GM12892 (cell line): ENCODE data around the gene PACS2.

ENCODE experiments used
- DNase-seq: peaks from one replicate; pipeline ENCODE4 v3.0.0; 2011; ENCODE audit not compliant: insufficient read length
- FAIRE-seq: peaks from 2 replicates; lab custom pipeline; 2011; peaks lifted over from hg19 to GRCh38; lab: Jason Lieb, UNC
- POLR2A ChIP-seq: IDR thresholded peaks from 2 replicates; pipeline ENCODE4 v1.6.1; 2011; ENCODE audit warnings: low read depth, low read length, control low read depth
- POLR2AphosphoS5 ChIP-seq: IDR thresholded peaks from 2 replicates; pipeline ENCODE4 v1.6.1; 2011; ENCODE audit warnings: low read depth, low read length, control low read depth
- TAF1 ChIP-seq: IDR thresholded peaks from 2 replicates; pipeline ENCODE4 v1.6.1; 2011; ENCODE audit warnings: low read depth, mild to moderate bottlenecking, control low read depth, low read length, borderline replicate concordance

The PACS2 gene

DNA sequence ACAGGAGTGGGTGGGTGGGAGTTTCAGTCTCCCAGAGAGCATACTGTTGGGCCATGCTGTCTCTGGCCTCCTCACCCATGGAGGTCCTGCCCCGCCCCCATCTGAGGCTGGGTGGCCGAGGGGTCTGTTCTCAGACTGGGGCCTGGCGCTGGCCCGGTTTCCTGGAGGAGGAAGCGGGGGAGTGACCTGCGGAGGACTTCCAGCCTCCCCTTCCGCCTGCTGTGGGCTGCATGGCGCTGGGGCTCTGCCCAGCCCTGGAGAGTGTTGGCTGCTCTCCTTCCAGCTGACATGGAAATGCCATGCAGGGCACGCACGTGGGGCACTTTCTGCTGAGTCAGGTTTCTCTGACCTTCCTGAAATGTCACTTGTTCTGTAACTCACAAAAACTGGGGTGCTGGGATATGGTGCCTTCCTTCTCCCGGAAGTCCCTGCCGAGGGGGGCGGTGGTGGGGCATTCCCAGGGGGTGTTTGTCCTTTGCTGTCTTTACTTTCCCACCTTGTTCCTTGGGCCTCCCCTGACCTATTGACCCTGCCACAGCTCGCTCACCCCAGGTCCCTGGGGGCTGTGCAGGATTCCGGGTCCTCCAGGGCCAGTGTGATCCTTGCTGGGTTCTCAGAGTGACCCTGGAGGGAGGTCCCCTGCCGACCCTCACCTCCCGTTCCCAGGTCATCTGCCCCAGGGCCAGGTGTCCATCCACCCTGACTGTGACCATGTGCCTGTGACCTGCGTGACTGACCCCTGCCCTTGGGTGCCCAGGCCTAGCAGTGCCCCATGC is 23.6 kb downstream of the PACS2 start:
- TF ChIP-seq POLR2AphosphoS5, result no peak
- no peak for TF ChIP-seq POLR2A
- FAIRE-seq (no peak), DNase-seq (no peak)

DNA sequence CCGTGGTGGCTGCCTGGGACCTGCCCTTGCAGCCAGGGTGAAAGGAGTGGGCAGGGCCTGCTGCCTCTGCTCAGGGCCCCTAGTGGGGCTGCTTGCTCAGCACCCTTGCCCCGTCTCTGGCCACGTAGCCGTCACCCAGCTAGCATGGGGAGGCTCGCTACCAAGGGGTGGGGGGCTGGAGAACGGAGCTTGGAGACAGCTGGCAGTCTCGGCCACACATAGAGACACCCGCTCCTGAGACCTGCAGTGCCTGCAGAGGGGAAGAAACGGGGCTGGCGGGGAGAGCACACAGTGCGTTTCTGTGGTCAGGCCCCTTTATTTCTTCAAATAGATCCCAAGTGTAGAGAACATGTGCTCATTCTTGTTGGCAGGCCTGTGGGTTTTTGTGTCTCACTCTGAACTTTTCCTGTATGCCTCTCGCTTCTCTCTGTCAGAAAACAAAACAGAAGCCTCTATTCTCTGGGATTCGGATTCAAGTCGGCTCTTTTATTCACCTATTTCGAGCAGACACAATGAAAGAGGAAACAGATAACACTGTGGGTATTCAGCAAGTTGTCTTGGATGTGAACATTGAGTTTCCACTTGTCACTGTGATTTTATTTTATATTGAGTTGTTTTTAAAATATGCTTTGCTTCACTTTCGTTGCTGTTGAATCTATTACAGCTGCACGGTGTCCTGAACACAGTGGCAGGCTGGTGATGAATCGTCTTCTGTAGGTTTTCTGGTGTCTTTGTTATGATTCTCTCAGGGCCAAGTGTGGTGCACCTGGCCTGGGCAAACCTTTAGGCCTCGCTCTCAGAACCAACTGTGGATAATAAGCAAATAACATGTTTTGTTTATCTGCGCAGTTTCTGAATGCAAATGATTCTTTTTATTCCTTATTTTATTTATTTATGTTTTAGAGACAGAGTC is 26.5 kb downstream of the PACS2 start:
- DNase-seq, result no peak
- FAIRE-seq, result no peak
- TF ChIP-seq TAF1, result no peak
- TF ChIP-seq POLR2A, result no peak
- no peak for TF ChIP-seq POLR2AphosphoS5

DNA sequence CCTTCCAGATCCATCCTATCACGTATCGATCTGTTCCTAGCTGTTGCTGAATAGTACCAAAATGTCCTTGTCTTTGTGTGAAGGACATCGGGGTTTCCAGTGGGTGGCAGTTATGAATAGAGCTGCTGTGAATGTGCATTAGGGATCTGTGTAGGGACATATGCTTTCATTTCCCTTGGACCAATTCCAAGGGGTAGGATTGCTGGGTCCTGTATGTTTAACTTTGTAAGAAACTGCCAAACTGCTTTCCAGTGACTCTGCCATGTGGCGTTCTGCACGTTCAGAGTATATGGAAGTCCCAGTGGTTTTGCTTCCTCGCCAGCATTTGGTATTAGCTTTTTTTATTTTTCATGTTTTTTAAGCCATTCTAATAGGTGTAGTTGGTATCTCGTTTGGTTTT is 28.6 kb downstream of the PACS2 start:
- no peak for DNase-seq
- TF ChIP-seq POLR2AphosphoS5, result no peak

DNA sequence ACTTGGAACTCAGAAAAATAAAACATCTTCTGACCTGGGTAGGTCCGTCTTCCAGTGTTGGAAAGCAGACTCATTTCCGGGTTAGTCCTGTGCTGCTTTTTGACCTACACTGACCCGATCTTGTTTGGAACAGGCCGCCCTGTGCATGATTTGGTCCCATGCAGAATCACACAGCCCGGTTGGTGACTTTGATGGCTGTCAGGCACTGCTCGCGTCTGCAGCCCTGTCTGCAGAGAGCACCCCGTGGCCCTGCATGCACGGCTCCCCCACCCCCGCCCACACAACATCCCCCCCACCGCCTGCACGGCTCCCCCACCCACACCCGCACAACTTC is 31.6 kb downstream of the PACS2 start:
- DNase-seq, result no peak
- no peak for TF ChIP-seq TAF1
- no peak for TF ChIP-seq POLR2AphosphoS5
- no peak for TF ChIP-seq POLR2A
- FAIRE-seq, result no peak

More for the DNA sequence above, 28.6 kb downstream of the PACS2 start:
- no peak for FAIRE-seq

DNA sequence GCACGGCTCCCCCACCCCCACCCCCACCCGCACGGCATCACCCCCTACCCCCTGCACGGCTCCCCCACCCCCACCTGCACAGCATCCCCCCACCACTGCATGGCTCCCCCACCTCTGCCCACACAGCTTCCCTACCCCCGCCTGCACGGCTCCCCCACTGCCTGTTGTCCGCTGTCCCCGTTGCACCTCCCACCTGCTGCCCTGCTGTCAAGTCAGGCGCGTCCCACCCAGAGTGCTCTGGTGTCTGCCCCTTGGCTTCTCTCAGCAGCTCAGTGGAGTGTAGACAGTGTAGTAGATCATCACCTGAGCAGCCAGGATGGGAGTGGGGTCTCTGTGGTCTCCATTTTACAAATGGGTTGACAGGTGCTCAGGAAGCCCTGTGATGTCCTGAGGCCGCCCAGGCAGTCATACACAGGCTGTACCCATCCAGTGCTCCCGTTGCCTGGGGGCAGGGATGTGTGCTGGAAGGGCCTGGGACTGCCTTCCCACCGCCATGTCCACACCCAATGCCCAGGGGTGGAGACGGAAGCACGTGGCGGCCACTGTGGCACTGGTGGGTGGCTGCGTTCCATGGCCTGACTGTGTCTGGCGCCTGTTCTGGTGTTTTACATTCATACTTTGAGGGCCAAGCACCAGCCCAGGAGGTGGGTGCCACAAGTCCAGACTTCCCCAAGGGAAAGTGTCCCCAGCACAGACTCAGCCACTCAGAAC is 32.5 kb downstream of the PACS2 start:
- no peak for DNase-seq

DNA sequence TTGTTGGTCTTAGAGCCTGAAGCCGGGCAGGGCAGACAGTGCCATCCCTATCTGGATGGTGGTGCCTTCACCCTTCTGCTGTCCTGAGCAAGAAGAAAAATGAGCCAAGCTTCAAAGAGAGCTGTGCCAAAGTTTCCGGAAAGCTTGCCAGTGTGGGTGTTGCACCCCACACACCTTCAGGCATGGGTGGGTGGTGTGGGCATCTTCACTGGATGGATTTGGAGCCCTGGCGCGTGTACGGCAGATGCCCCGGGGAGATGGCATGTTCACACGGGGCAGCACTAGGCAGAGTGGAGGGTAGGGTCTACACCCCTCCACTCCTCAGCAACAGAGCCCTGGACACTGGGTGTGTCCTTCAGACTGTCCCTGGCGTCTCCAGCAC is 33.0 kb downstream of the PACS2 start:
- no peak for DNase-seq
- FAIRE-seq, result no peak
- TF ChIP-seq POLR2AphosphoS5 (no peak), TAF1 (no peak), POLR2A (no peak)

More for the DNA sequence above, 32.5 kb downstream of the PACS2 start:
- FAIRE-seq, result no peak
- TF ChIP-seq TAF1 (no peak), POLR2A (no peak), POLR2AphosphoS5 (no peak)

DNA sequence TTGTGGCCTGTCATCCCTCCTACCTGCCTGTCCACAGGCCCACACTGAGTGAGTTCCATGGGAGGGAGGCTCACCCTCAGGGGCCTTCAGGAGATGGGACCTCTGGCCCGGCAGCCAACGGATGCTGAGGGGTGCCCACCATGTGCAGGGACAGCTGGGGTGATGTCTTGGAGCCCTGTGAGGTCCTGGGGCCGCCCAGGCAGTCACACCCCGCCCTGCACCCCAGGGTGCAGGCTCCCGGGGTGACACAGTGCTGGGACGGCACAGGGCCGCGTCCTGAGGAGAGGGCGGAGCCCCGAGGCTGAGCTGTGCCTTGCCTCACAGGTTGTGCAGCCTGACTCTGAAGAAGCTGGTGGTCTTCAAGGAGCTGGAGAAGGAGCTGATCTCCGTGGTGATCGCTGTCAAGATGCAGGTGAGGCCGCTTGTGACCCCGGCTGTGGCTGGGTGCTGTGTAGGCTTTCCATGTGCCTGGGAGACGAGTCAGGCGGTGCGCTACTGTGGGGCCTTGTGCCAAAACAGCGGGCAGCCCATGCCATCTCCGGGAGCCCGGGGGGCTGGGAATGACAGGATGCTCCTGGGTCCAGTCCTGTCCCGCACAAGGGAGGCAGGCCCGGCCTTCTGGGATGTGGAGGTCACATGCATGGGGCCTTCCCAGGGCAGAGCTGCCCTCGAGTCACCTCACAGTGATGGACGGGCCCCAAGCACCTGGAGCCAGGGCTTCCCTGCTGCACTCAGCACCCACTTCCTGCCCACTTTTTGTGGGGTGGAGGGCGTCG is 33.8 kb downstream of the PACS2 start:
- no peak for FAIRE-seq
- TF ChIP-seq POLR2A (no peak), POLR2AphosphoS5 (no peak), TAF1 (no peak)
- DNase-seq, result no peak

DNA sequence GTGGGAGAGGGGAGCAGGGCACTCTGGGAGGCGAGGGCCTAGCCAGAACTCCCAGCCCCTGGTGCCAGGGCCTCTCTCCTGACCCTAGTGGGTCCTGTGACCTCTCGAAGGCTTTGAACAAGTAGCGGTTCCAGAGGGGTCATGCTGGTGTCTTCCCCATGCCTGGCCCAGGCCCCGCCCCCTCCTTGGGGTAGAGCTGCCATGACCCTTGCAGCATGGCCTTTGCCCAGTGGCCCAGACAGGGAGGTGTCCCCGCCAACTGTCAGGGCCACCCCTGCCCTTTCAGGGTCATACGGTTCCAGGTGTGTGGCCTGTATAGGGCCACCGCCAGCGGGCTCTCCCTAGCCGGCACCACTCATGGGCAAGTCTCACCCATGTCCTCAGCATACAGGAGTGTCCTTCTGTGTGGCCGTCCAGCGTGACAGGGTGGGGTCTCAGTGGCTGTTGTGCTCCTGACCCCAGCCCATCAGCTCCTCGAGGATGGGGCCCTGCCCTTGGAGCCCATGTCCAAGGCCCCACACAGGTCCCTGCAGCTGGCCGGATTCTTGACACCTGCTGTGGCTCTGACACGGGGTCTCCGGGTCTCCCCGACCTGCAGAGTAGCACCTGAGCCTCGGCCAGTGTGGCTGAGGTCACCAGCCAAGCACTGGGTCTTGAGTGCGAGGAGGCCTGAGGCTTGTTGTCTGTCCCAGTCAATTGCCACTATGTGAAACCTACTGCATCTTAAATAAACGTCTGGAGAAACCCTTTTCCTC is 34.6 kb downstream of the PACS2 start:
- FAIRE-seq, result no peak
- TF ChIP-seq POLR2AphosphoS5 (no peak), TAF1 (no peak), POLR2A (no peak)
- no peak for DNase-seq

DNA sequence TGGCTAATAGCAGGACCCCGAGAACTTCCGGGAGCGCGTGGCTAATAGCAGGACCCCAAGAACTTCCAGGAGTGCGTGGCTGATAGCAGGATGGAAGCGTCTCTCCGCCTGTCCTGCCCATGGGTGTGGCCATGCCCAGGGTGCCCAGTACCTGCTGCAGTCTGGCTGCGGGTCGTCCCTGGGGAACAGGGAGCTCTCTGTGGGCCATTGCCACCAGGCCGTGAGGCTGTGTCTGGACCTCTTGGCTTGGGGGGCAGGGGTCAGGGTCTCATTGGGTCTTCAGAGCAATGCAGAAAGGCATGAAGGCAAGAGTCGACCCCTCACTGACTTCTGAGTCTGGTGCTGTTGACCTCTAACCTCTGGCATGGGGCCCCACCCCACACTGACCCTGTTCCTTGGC is 35.4 kb downstream of the PACS2 start:
- FAIRE-seq (no peak), DNase-seq (no peak)
- TF ChIP-seq POLR2A, result no peak
- no peak for TF ChIP-seq POLR2AphosphoS5
- TF ChIP-seq TAF1, result no peak
